Gastrocnemius medialis (tissue), 4 donors: ENCODE data around the gene DDX56. TPM values are rescaled to one million over a fixed set of nuclear protein-coding genes. Genes with fewer than 3 reads are reported as not detected.

ENCODE experiments used
- ATAC-seq, 2 donors: fragments of 150-250 bp; one replicate each; pipeline ENCODE4 v1.9.1; 2016
- DNase-seq, 2 donors: peaks; one replicate each; pipeline ENCODE4 v3.0.0-alpha.2; 2019
- H3K27ac ChIP-seq, 4 donors: fragments of 200-600 bp; sonication (generic); 1 replicate in 1 of 4; 2 replicates in 3 of 4; pipeline ENCODE4 v1.5.1; 2016 to 2018; ENCODE audit warnings: mild to moderate bottlenecking in 2 of 4, moderate library complexity in 1 of 4
- H3K27me3 ChIP-seq, 3 donors: fragments of 200-600 bp; sonication (generic) in 2 of 3; 1 replicate in 1 of 3; 2 replicates in 2 of 3; pipeline versions ENCODE4 v1.5.1 to v1.6.0; 2016 to 2019; ENCODE audit warnings: mild to moderate bottlenecking in 1 of 3, moderate library complexity in 1 of 3
- H3K36me3 ChIP-seq, 2 donors: fragments of 200-600 bp; sonication (generic) in 1 of 2; one replicate each; pipeline ENCODE4 v1.5.1; 2017 to 2018
- H3K4me1 ChIP-seq, 2 donors: fragments of 200-600 bp; sonication (generic) in 1 of 2; one replicate each; pipeline ENCODE4 v1.5.1; 2016 to 2017; ENCODE audit warnings: mild to moderate bottlenecking in 2 of 2
- H3K4me3 ChIP-seq, 4 donors: fragments of 200-600 bp; sonication (generic) in 3 of 4; 1 replicate in 1 of 4; 2 replicates in 3 of 4; pipeline ENCODE4 v1.5.1; 2016 to 2019; ENCODE audit warnings: mild to moderate bottlenecking in 2 of 4
- H3K9me3 ChIP-seq, 3 donors: fragments of 200-600 bp; sonication (generic) in 2 of 3; 1 replicate in 1 of 3; 2 replicates in 2 of 3; pipeline ENCODE4 v1.5.1; 2016 to 2019
- CTCF ChIP-seq, 5 experiments: fragments of 450-650 bp in 3 of 5; fragments of 200-600 bp in 2 of 5; sonication (generic) in 2 of 5; IDR thresholded peaks in 4 of 5; conservative IDR thresholded peaks in 1 of 5; 1 replicate in 4 of 5; 2 replicates in 1 of 5; pipeline ENCODE4 v1.5.1; 2016 to 2019; ENCODE audit warnings: antibody characterized with exemption in 5 of 5, mild to moderate bottlenecking in 3 of 5, moderate library complexity in 3 of 5
- POLR2A ChIP-seq, 2 donors: fragments of 450-650 bp; IDR thresholded peaks; one replicate each; pipeline ENCODE4 v1.6.1; 2017; ENCODE audit warnings: antibody characterized with exemption in 2 of 2, mild to moderate bottlenecking in 2 of 2, moderate library complexity in 2 of 2
- in situ Hi-C, 4 donors: fragments of 200-750 bp; cut with MboI; loops; one replicate each; pipeline versions ENCODE4 v1.15.0 to v1.8.0; 2017; ENCODE audit warnings: low sequenced_read_pairs in 4 of 4
- intact Hi-C: fragments of 100-400 bp; cut with DNase I; formaldehyde crosslinking; loops from one replicate; pipeline ENCODE4 v1.15.1; 2023; ENCODE audit warnings: low total_unique reads
- total RNA-seq, 4 donors: library from RNA; depleted of rRNA; stranded (reverse); fragments of >200 nt; gene quantifications; one replicate each; pipeline versions ENCODE4 v1.1.0 to v1.2.3, GENCODE V29; 2016

Gene DDX56
- total RNA-seq, 4 donors from 2014 or later, result 57.7 to 73.2 (median 66.1) TPM

DNA sequence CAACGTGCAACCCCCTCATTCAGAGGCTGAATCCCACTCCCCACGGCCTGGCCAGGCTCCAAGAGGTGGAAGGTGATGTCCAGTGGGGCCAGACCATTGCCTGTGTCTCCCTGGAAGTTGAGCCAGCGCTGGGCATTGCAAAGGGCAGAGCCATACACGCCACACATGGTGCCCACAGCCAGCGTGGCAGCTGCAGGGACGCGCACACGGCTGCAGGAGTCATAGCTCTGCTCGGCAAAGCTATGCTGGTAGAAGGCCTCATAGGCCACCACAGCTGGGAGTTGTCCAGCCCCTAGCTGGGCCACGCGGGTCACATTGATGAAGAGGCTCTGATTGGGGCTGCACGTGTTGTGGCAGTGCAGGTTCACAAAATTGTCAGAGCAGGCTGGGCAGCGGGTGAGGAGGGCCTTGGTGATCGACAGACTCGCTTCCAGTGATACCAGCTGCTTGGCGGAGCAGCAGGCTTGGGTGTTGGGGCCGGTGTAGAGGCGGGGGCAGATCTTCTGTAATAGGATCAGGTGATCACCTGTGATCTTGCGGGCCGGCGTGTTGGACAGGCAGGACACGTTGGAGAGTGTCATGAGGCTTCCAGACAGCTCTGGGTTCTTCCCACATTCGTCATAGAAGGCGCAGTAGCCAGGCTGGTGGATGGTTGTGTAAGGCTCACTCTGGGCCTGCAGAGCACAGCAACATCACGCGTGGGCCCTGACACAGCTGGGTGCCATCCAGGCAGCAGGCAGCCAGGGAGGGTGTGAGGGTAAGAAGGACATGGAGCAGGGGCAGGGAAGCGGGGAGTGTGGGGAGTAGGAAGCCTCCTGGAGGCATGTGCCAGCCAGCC lies 33.8 kb downstream of the DDX56 start:
- in situ Hi-C loops (no loop called here), intact Hi-C loops (no loop called here)
- TF ChIP-seq POLR2A (IDR thresholded peaks at IDR 0.05) (no peak), CTCF (IDR thresholded peaks at IDR 0.05 in 4 of 5, conservative IDR thresholded peaks at IDR 0.05 in 1 of 5) (no peak)
- no peak for ATAC-seq
- no peak for DNase-seq
- Histone ChIP-seq H3K4me3 (no peak overlapping the region), H3K27me3 (no peaks in the 10 kb centered on the region), H3K27ac (no peak overlapping the region), H3K4me1 (no peaks in the 10 kb centered on the region), H3K9me3 (no peaks in the 10 kb centered on the region), H3K36me3 (no peaks in the 10 kb centered on the region)

GRCh38 chr7:44538798-44539668 lies 34.7 kb downstream of the DDX56 start:
- H3K27me3 ChIP-seq, result no peaks in the 10 kb centered on the region
- TF ChIP-seq CTCF (IDR thresholded peaks at IDR 0.05 in 4 of 5, conservative IDR thresholded peaks at IDR 0.05 in 1 of 5) (no peak), POLR2A (IDR thresholded peaks at IDR 0.05) (no peak)
- intact Hi-C loops, result no loop called here
- no peak overlapping the region for H3K4me3 ChIP-seq
- H3K4me1 ChIP-seq, result no peaks in the 10 kb centered on the region
- no peaks in the 10 kb centered on the region for H3K9me3 ChIP-seq
- H3K36me3 ChIP-seq, result no peaks in the 10 kb centered on the region
- ATAC-seq, result no peak
- H3K27ac ChIP-seq, result no peak overlapping the region
- no peak for DNase-seq
- in situ Hi-C loops, result no loop called here

DNA sequence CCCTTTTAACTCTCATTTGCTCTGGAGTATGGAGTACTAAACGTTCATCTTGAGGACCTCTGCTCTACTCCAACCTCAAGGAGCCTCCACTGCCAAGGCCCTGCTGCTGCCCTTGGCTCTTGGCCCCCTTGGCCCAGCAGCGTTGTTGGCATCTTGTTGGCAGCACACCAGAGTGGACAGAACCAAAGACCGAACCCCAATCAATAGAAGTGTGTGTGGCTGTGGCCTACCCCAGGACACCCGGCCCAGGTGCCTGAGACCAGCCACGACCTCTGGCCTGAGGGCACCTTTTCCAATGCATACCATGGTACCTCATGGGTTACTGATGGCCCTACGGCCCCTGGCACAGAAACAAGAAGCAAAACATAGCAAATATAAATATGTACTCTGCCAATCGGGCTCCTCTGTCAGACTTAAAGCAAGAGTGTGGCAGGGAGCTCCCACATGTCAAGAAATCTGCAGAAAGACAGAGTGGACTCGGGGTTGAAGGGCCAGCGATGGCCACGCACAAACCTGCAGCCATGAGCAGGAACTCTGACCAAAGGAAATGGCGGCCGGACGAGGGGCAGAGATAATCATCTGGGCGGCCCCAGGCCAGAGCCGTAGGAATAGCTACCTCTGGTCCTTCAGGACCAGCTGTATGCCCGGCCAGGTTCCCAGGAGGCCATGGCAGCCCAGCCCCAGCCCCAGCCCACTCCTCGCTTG lies 35.5 kb downstream of the DDX56 start:
- in situ Hi-C loops, result no loop called here
- H3K4me3 ChIP-seq, result no peak overlapping the region
- intact Hi-C loops, result no loop called here
- no peak overlapping the region for H3K27ac ChIP-seq
- no peak for DNase-seq
- H3K9me3 ChIP-seq, result no peaks in the 10 kb centered on the region
- no peaks in the 10 kb centered on the region for H3K36me3 ChIP-seq
- H3K4me1 ChIP-seq, result no peaks in the 10 kb centered on the region
- TF ChIP-seq POLR2A (IDR thresholded peaks at IDR 0.05) (no peak), CTCF (IDR thresholded peaks at IDR 0.05 in 4 of 5, conservative IDR thresholded peaks at IDR 0.05 in 1 of 5) (no peak)
- H3K27me3 ChIP-seq, result no peaks in the 10 kb centered on the region
- no peak for ATAC-seq

DNA sequence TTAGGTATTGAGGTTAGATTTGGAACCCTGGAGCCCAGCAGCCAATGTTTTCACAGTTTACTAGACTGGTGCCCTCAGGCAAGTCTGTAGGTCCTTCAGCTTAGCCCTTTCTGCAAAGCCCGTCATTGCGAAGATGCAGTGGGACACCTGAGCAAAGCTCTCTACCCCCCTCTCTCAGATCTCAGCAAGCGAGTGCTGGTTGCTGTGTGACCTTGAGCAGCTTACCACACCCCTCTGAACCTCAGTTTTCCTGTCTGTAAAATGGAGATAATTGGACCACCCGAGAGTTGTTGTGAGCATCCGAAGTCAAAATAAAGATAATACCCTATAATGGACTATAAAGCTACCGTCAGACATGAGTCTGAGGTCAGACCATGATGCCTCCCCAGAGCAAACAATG lies 36.3 kb downstream of the DDX56 start:
- Histone ChIP-seq H3K4me3 (no peak overlapping the region), H3K36me3 (no peaks in the 10 kb centered on the region), H3K27ac (no peak overlapping the region), H3K9me3 (no peaks in the 10 kb centered on the region), H3K4me1 (no peaks in the 10 kb centered on the region), H3K27me3 (no peaks in the 10 kb centered on the region)
- ATAC-seq (no peak), DNase-seq (no peak)
- TF ChIP-seq CTCF (IDR thresholded peaks at IDR 0.05 in 4 of 5, conservative IDR thresholded peaks at IDR 0.05 in 1 of 5) (no peak), POLR2A (IDR thresholded peaks at IDR 0.05) (no peak)
- intact Hi-C loops, result no loop called here
- in situ Hi-C loops, result no loop called here
